Tibial nerve (tissue), 4 donors: ENCODE measurements around the gene CHSY1. TPM values are rescaled to one million over a fixed set of nuclear protein-coding genes. Genes with fewer than 3 reads are reported as not detected.

ENCODE experiments used
- DNase-seq, 2 donors: peaks; one replicate each; pipeline ENCODE4 v3.0.0-alpha.2; 2019; ENCODE audit warnings: low spot score in 2 of 2
- H3K27ac ChIP-seq, 4 donors: fragments of 200-600 bp; sonication (generic) in 3 of 4; one replicate each; pipeline ENCODE4 v1.5.1; 2017 to 2019; ENCODE audit warnings: mild to moderate bottlenecking in 1 of 4
- H3K27me3 ChIP-seq, 2 donors: fragments of 200-600 bp; sonication (generic) in 1 of 2; one replicate each; pipeline versions ENCODE4 v1.5.1 to v1.6.0; 2017 to 2019
- H3K36me3 ChIP-seq, 3 donors: fragments of 200-600 bp; sonication (generic); one replicate each; pipeline ENCODE4 v1.5.1; 2018 to 2019
- H3K4me1 ChIP-seq, 4 donors: fragments of 200-600 bp; sonication (generic) in 3 of 4; one replicate each; pipeline ENCODE4 v1.5.1; 2017 to 2019
- H3K4me3 ChIP-seq, 4 donors: fragments of 200-600 bp; sonication (generic) in 3 of 4; one replicate each; pipeline ENCODE4 v1.5.1; 2017 to 2019; ENCODE audit warnings: mild to moderate bottlenecking in 1 of 4, moderate library complexity in 1 of 4
- H3K9me3 ChIP-seq, 4 donors: fragments of 200-600 bp; sonication (generic) in 3 of 4; one replicate each; pipeline ENCODE4 v1.5.1; 2017 to 2019
- CTCF ChIP-seq, 5 experiments: fragments of 200-600 bp in 3 of 5; fragments of 450-650 bp in 2 of 5; sonication (generic) in 3 of 5; IDR thresholded peaks; one replicate each; pipeline ENCODE4 v1.5.1; 2016 to 2019; ENCODE audit warnings: antibody characterized with exemption in 5 of 5, mild to moderate bottlenecking in 3 of 5, moderate library complexity in 2 of 5
- EP300 ChIP-seq, 2 donors: sonication (generic); formaldehyde crosslinking; IDR thresholded peaks; one replicate each; pipeline ENCODE4 v1.6.1; 2017; ENCODE audit warnings: antibody characterized with exemption in 2 of 2, mild to moderate bottlenecking in 1 of 2
- POLR2A ChIP-seq, 2 donors: fragments of 450-650 bp; IDR thresholded peaks; one replicate each; pipeline ENCODE4 v1.6.1; 2017; ENCODE audit warnings: antibody characterized with exemption in 2 of 2, mild to moderate bottlenecking in 2 of 2, moderate library complexity in 2 of 2
- WGBS, 2 donors: methylation state at CpG; one replicate each; pipeline ENCODE4 v1.1.5; 2018; 5-methylcytosine and 5-hydroxymethylcytosine counted together
- total RNA-seq, 4 donors: library from RNA; depleted of rRNA; stranded (reverse); fragments of >200 nt; gene quantifications; one replicate each; pipeline ENCODE4 v1.1.0, GENCODE V29; 2016

Gene CHSY1
- total RNA-seq, 4 donors from 2014 or later = 22.0 to 29.7 (median 24.6) TPM

- no peak for DNase-seq
- Histone ChIP-seq H3K27ac (no peak overlapping the region), H3K36me3 (no peaks in the 10 kb centered on the region), H3K4me1 (peaks cover 0 to 2% (median under 1%) of the 10 kb centered on the region in 4 donors), H3K4me3 (no peak overlapping the region), H3K27me3 (no peaks in the 10 kb centered on the region), H3K9me3 (no peaks in the 10 kb centered on the region)
- WGBS, 2 donors = 72 to 73% methylated on average over 6 to 7 of the region's 7 CpGs
- TF ChIP-seq POLR2A (IDR thresholded peaks at IDR 0.05) (no peak), CTCF (IDR thresholded peaks at IDR 0.05) (no peak), EP300 (IDR thresholded peaks at IDR 0.05) (no peak)
Measured at GRCh38 chr15:101143321-101143720, 108.5 kb downstream of the CHSY1 start.

- no peak for DNase-seq
- Histone ChIP-seq H3K4me3 (no peak overlapping the region), H3K36me3 (no peaks in the 10 kb centered on the region), H3K9me3 (no peaks in the 10 kb centered on the region), H3K27ac (no peak overlapping the region), H3K27me3 (no peaks in the 10 kb centered on the region), H3K4me1 (no peaks in the 10 kb centered on the region)
- TF ChIP-seq EP300 (IDR thresholded peaks at IDR 0.05) = no peak
- no peak for TF ChIP-seq CTCF (IDR thresholded peaks at IDR 0.05)
- no peak for TF ChIP-seq POLR2A (IDR thresholded peaks at IDR 0.05)
- 89 to 93% methylated on average over 2 of the region's 2 CpGs for WGBS, 2 donors
Measured at GRCh38 chr15:101142711-101143110, 109.1 kb downstream of the CHSY1 start.

- no peak overlapping the region for H3K27ac ChIP-seq
- DNase-seq = no peak
Measured at GRCh38 chr15:101141926-101142527, 109.8 kb downstream of the CHSY1 start.

GRCh38 chr15:101140697-101141065 is 111.2 kb downstream of the CHSY1 start:
- TF ChIP-seq CTCF (IDR thresholded peaks at IDR 0.05) (no peak), EP300 (IDR thresholded peaks at IDR 0.05) (no peak)
- WGBS, 2 donors = 85 to 96% methylated on average over 2 of the region's 2 CpGs
- Histone ChIP-seq H3K4me1 (no peaks in the 10 kb centered on the region), H3K4me3 (no peak overlapping the region), H3K27me3 (no peaks in the 10 kb centered on the region), H3K9me3 (no peaks in the 10 kb centered on the region), H3K36me3 (no peaks in the 10 kb centered on the region), H3K27ac (no peak overlapping the region)
- DNase-seq = no peak

More at GRCh38 chr15:101141926-101142527, 109.8 kb downstream of the CHSY1 start:
- H3K9me3 ChIP-seq = no peaks in the 10 kb centered on the region
- no peaks in the 10 kb centered on the region for H3K4me1 ChIP-seq
- no peak for TF ChIP-seq EP300 (IDR thresholded peaks at IDR 0.05)
- no peak for TF ChIP-seq CTCF (IDR thresholded peaks at IDR 0.05)
- no peak for TF ChIP-seq POLR2A (IDR thresholded peaks at IDR 0.05)
- no peaks in the 10 kb centered on the region for H3K36me3 ChIP-seq
- no peak overlapping the region for H3K4me3 ChIP-seq
- no peaks in the 10 kb centered on the region for H3K27me3 ChIP-seq

GRCh38 chr15:101139986-101140696 is 111.7 kb downstream of the CHSY1 start:
- Histone ChIP-seq H3K9me3 (no peaks in the 10 kb centered on the region), H3K36me3 (no peaks in the 10 kb centered on the region), H3K27me3 (no peaks in the 10 kb centered on the region), H3K27ac (no peak overlapping the region), H3K4me3 (no peak overlapping the region), H3K4me1 (no peaks in the 10 kb centered on the region)
- no peak for DNase-seq
- TF ChIP-seq EP300 (IDR thresholded peaks at IDR 0.05) (no peak), POLR2A (IDR thresholded peaks at IDR 0.05) (no peak), CTCF (IDR thresholded peaks at IDR 0.05) (no peak)
- WGBS, 2 donors = 78 to 89% methylated on average over 15 of the region's 15 CpGs
